GM18861 (cell line): ENCODE measurements around the gene HELZ.

ENCODE experiments used
- ATAC-seq: cut with Tn5 transposase; IDR thresholded peaks from one replicate; pipeline ENCODE4 v1.9.1; 2021; ENCODE audit not compliant: unreplicated experiment

Gene HELZ

GRCh38 chr17:67088639-67089038 is 156.4 kb downstream of the HELZ start:
- no peak for ATAC-seq

GRCh38 chr17:67085406-67085805 is 159.6 kb downstream of the HELZ start:
- no peak for ATAC-seq

GRCh38 chr17:67082107-67082506 is 162.9 kb downstream of the HELZ start:
- peak; percentile 80 for ATAC-seq

GRCh38 chr17:67080804-67081203 is 164.2 kb downstream of the HELZ start:
- ATAC-seq, result no peak

GRCh38 chr17:67079491-67079890 is 165.5 kb downstream of the HELZ start:
- no peak for ATAC-seq

GRCh38 chr17:67078292-67078691 is 166.7 kb downstream of the HELZ start:
- ATAC-seq, result no peak

GRCh38 chr17:67076290-67076689 is 168.7 kb downstream of the HELZ start:
- ATAC-seq, result no peak

- no peak for ATAC-seq
These were observed 170.2 kb downstream of the HELZ start for GRCh38 chr17:67074781-67075180.

GRCh38 chr17:67072885-67073284 is 172.1 kb downstream of the HELZ start:
- ATAC-seq, result no peak

- no peak for ATAC-seq
These were observed 173.4 kb downstream of the HELZ start for GRCh38 chr17:67071595-67071994.

- no peak for ATAC-seq
These were observed 175.3 kb downstream of the HELZ start for GRCh38 chr17:67069603-67070136.

GRCh38 chr17:67068999-67069398 is 176.0 kb downstream of the HELZ start:
- ATAC-seq, result no peak

- ATAC-seq, result no peak
These were observed 177.2 kb downstream of the HELZ start for GRCh38 chr17:67067571-67068482.

- ATAC-seq, result no peak
These were observed 178.3 kb downstream of the HELZ start for GRCh38 chr17:67066717-67067116.

GRCh38 chr17:67063141-67063540 is 181.9 kb downstream of the HELZ start:
- no peak for ATAC-seq

- ATAC-seq, result no peak
These were observed 185.6 kb downstream of the HELZ start for GRCh38 chr17:67059372-67059771.

GRCh38 chr17:67058036-67058435 is 187.0 kb downstream of the HELZ start:
- no peak for ATAC-seq

GRCh38 chr17:67056746-67057490 is 188.1 kb downstream of the HELZ start:
- no peak for ATAC-seq

GRCh38 chr17:67055811-67056745 is 188.9 kb downstream of the HELZ start:
- no peak for ATAC-seq

- ATAC-seq, result no peak
These were observed 190.0 kb downstream of the HELZ start for GRCh38 chr17:67055041-67055443.

GRCh38 chr17:67054608-67055007 is 190.4 kb downstream of the HELZ start:
- no peak for ATAC-seq
